Neural cell (in vitro differentiated cells): Measurements from ENCODE around the gene HSP90AA1. TPM values are rescaled to one million over a fixed set of nuclear protein-coding genes. Genes with fewer than 3 reads are reported as not detected.

Experiments used
- H2AFZ ChIP-seq: fragments of 200-600, 300-800 bp; sonication (generic), shearing (Covaris generic); 2 replicates; pipeline ENCODE4 v1.6.0; 2014; ENCODE audit warnings: low read depth, mild to moderate bottlenecking, antibody characterized with exemption, low read length, moderate library complexity
- H3F3A ChIP-seq: fragments of 200-600 bp; shearing (Covaris generic); 2 replicates; pipeline ENCODE4 v1.6.1; 2016; ENCODE audit warnings: mild to moderate bottlenecking, moderate library complexity, mixed read lengths, antibody characterized with exemption, low read length; ENCODE audit not compliant: insufficient read depth, poor library complexity, severe bottlenecking
- H3K27ac ChIP-seq: fragments of 200-600, 300-800 bp; sonication (generic), shearing (Covaris generic); 2 replicates; pipeline ENCODE4 v1.5.1; 2014; ENCODE audit warnings: mild to moderate bottlenecking, low read length, moderate library complexity
- H3K27me3 ChIP-seq: fragments of 300-800, 200-600 bp; sonication (generic), shearing (Covaris generic); 2 replicates; pipeline ENCODE4 v1.6.0; 2014; ENCODE audit warnings: mild to moderate bottlenecking, low read depth, low read length, moderate library complexity; ENCODE audit not compliant: insufficient read depth
- H3K36me3 ChIP-seq: fragments of 300-800, 200-600 bp; sonication (generic), shearing (Covaris generic); 2 replicates; pipeline ENCODE4 v1.5.1; 2014; ENCODE audit warnings: mild to moderate bottlenecking, antibody characterized with exemption, low read length, moderate library complexity; ENCODE audit not compliant: insufficient read depth
- H3K4me2 ChIP-seq: fragments of 300-800, 200-600 bp; sonication (generic), shearing (Covaris generic); 2 replicates; pipeline ENCODE4 v1.6.0; 2014; ENCODE audit warnings: mild to moderate bottlenecking, low read length
- H3K4me3 ChIP-seq: fragments of 300-800, 200-600 bp; sonication (generic), shearing (Covaris generic); 2 replicates; pipeline ENCODE4 v1.5.1; 2014; ENCODE audit warnings: mild to moderate bottlenecking, low read length, moderate library complexity
- H3K79me2 ChIP-seq: fragments of 200-600 bp; shearing (Covaris generic); replicated peaks from 2 replicates; pipeline ENCODE4 v1.6.0; 2014; ENCODE audit warnings: mild to moderate bottlenecking, low read length, moderate library complexity; ENCODE audit not compliant: insufficient read depth
- H3K9ac ChIP-seq: fragments of 300-800, 200-600 bp; sonication (generic), shearing (Covaris generic); 2 replicates; pipeline ENCODE4 v1.6.1; 2016; ENCODE audit warnings: mild to moderate bottlenecking, low read length, mixed read lengths
- H3K9me2 ChIP-seq: fragments of 200-600 bp; shearing (Covaris generic); 2 replicates; pipeline ENCODE4 v1.6.1; 2016; ENCODE audit warnings: mild to moderate bottlenecking, low read length, mixed read lengths; ENCODE audit not compliant: insufficient read depth
- H3K9me3 ChIP-seq: fragments of 200-600, 300-800 bp; sonication (generic), shearing (Covaris generic); 2 replicates; pipeline ENCODE4 v1.6.1; 2016; ENCODE audit warnings: mild to moderate bottlenecking, mixed run types, low read length, moderate library complexity, mixed read lengths
- H4K20me1 ChIP-seq: fragments of 200-600 bp; shearing (Covaris generic); 2 replicates; pipeline ENCODE4 v1.6.1; 2016; ENCODE audit warnings: mild to moderate bottlenecking, mixed run types; ENCODE audit not compliant: insufficient read depth
- CTCF ChIP-seq: fragments of 450-650 bp; IDR thresholded peaks from 2 replicates; pipeline ENCODE4 v1.5.1; 2014; ENCODE audit warnings: antibody characterized with exemption, mild to moderate bottlenecking, moderate library complexity; ENCODE audit not compliant: poor library complexity, severe bottlenecking
- EP300 ChIP-seq: fragments of 450-650 bp; conservative IDR thresholded peaks from 2 replicates; pipeline ENCODE4 v1.6.1; 2014; ENCODE audit warnings: antibody characterized with exemption, mild to moderate bottlenecking, moderate library complexity; ENCODE audit not compliant: poor library complexity, severe bottlenecking
- EZH2 ChIP-seq: fragments of 200-600, 300-800 bp; shearing (Covaris generic), sonication (generic); IDR thresholded peaks from 2 replicates; pipeline ENCODE4 v1.6.1; 2014; ENCODE audit warnings: antibody characterized with exemption, low read length, borderline replicate concordance, mild to moderate bottlenecking; ENCODE audit not compliant: insufficient read depth, poor library complexity, severe bottlenecking
- MXI1 ChIP-seq: fragments of 450-650 bp; conservative IDR thresholded peaks from 2 replicates; pipeline ENCODE4 v1.6.1; 2014; ENCODE audit warnings: antibody characterized with exemption, mild to moderate bottlenecking; ENCODE audit not compliant: poor library complexity, severe bottlenecking
- POLR2AphosphoS5 ChIP-seq: IDR thresholded peaks from 2 replicates; pipeline ENCODE4 v1.6.1; 2012
- RAD21 ChIP-seq: fragments of 450-650 bp; conservative IDR thresholded peaks from 2 replicates; pipeline ENCODE4 v1.6.1; 2014; ENCODE audit warnings: antibody characterized with exemption, mild to moderate bottlenecking, moderate library complexity
- REST ChIP-seq: IDR thresholded peaks from 2 replicates; pipeline ENCODE4 v1.6.1; 2012; ENCODE audit warnings: borderline replicate concordance
- SMC3 ChIP-seq: fragments of 450-650 bp; conservative IDR thresholded peaks from 2 replicates; pipeline ENCODE4 v1.6.1; 2014; ENCODE audit warnings: antibody characterized with exemption, mild to moderate bottlenecking, moderate library complexity; ENCODE audit not compliant: poor library complexity
- TAF1 ChIP-seq: IDR thresholded peaks from 2 replicates; pipeline ENCODE4 v1.6.1; 2012; ENCODE audit warnings: low read depth
- polyA plus RNA-seq: library from polyadenylated mRNA; depleted of rRNA; stranded (reverse); fragments of >200 nt; gene quantifications from 2 replicates; pipeline ENCODE4 v1.2.3, GENCODE V29; 2014
- small RNA-seq, 3 experiments: library from RNA; depleted of rRNA; stranded (forward); fragments of <200 nt; gene quantifications; one replicate each; pipeline ENCODE3, GENCODE V24; 2012

The HSP90AA1 gene
- polyA plus RNA-seq, 1 donor from 2014 or later, result 206 TPM

GRCh38 chr14:102034301-102034700, 52.5 kb downstream of the HSP90AA1 start:
- Histone ChIP-seq H3K9me2 (no peaks in the 10 kb centered on the region), H3F3A (no peaks in the 10 kb centered on the region), H3K27me3 (no peaks in the 10 kb centered on the region), H4K20me1 (no peaks in the 10 kb centered on the region), H2AFZ (no peak overlapping the region), H3K4me2 (no peak overlapping the region), H3K9ac (no peak overlapping the region), H3K4me3 (no peak overlapping the region), H3K79me2 (no peaks in the 10 kb centered on the region), H3K27ac (no peak overlapping the region), H3K36me3 (peaks cover 11% of the 10 kb centered on the region), H3K9me3 (no peaks in the 10 kb centered on the region)
- TF ChIP-seq EP300 (no peak), POLR2AphosphoS5 (no peak), SMC3 (no peak), EZH2 (no peak), TAF1 (no peak), REST (no peak), RAD21 (no peak), MXI1 (no peak), CTCF (no peak)

DNA sequence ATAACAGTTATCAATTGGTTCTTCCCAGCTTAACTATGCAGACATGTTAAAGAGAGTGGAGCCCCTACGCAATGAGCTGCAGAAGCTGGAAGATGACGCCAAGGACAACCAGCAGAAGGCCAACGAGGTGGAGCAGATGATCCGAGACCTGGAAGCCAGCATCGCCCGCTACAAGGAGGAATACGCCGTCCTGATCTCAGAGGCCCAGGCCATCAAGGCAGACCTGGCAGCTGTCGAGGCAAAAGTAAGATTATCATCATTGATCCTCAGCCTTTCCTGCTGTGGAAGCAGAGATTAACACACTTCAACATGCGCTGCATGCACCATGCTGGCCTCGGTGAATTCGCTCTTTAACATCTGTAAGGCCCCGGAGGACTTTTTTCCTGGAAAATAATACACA, 53.6 kb downstream of the HSP90AA1 start:
- H3K9ac ChIP-seq, result no peak overlapping the region
- no peak overlapping the region for H2AFZ ChIP-seq
- H3F3A ChIP-seq, result no peaks in the 10 kb centered on the region
- no peaks in the 10 kb centered on the region for H3K9me2 ChIP-seq
- peaks cover 17% of the 10 kb centered on the region for H3K36me3 ChIP-seq
- no peaks in the 10 kb centered on the region for H3K79me2 ChIP-seq
- no peak overlapping the region for H3K4me3 ChIP-seq
- H4K20me1 ChIP-seq, result no peaks in the 10 kb centered on the region
- H3K27ac ChIP-seq, result no peak overlapping the region
- no peak overlapping the region for H3K4me2 ChIP-seq
- no peaks in the 10 kb centered on the region for H3K27me3 ChIP-seq
- TF ChIP-seq SMC3, result no peak
- H3K9me3 ChIP-seq, result no peaks in the 10 kb centered on the region

Small RNA genes lying within 50 kb of the gene (small RNA-seq; reads per million reads assigned to genes)
- 0 reads per million in 3 experiments for gene RN7SL472P

Other genes with a start within 250 kb of the HSP90AA1 start
- gene DYNC1H1, start 122.5 kb downstream of the HSP90AA1 start, polyA plus RNA-seq, result 298 and 343 TPM in 2 replicates
- gene WDR20, start 52.9 kb upstream of the HSP90AA1 start, polyA plus RNA-seq, result 26.3 and 28.6 TPM in 2 replicates
- 63.6 and 89.8 TPM in 2 replicates for gene MOK, start 218.1 kb upstream of the HSP90AA1 start, polyA plus RNA-seq
- gene ZNF839, start 232.7 kb upstream of the HSP90AA1 start, polyA plus RNA-seq, result 13.3 and 15.3 TPM in 2 replicates